Epidermal melanocyte (primary cell): ENCODE data around the gene NDUFA6.
A peak's percentile ranks its signal among the peaks of the same experiment; 100 is the strongest.
"Not testable (repeated sequence)": the region's sequence is repeated elsewhere in the genome, so short reads cannot be mapped to it uniquely, and the experiment has no call there.

ENCODE experiments used
- DNase-seq: peaks from one replicate; pipeline ENCODE4 v3.0.0; 2011; ENCODE audit warnings: low spot score; ENCODE audit not compliant: insufficient read length

NDUFA6 gene

DNA sequence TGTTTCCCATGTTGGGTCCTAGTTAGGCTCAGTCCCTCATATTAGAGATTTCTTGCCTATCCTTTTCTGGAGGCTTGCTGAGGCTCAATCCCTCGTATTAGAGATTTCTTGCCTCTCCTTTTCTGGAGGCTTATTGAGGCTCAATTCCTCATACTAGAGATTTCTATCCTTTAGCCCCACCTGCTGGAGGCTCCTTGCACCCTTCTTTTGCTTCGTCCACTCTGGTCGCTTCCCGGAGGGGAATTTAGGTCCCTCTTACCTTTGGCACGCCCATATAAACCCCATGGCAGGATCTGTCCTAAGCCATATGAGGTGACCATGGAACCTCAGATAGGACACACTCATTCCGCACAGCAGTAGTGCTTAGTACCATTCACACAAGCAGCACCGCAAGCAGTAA, 24.1 kb upstream of the NDUFA6 start:
- DNase-seq: no peak

DNA sequence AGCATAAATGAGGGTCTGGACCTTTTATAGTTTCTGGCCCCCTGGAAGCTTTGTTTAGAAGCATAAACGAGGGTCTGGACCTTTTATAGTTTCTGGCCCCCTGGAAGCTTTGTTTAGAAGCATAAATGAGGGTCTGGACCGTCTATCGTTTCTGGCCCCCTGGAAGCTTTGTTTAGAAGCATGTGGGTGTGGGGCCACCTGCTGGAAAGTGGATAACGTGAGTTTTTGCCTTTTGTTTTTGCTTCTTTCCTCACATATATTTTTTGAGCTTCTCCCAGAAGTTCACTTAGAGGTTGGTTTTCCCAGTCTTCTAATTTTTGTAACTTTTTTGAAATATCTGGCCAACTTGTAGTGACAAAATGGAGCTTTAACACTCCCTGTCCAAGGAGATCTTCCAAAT, 22.2 kb upstream of the NDUFA6 start:
- not testable (repeated sequence) for DNase-seq

DNA sequence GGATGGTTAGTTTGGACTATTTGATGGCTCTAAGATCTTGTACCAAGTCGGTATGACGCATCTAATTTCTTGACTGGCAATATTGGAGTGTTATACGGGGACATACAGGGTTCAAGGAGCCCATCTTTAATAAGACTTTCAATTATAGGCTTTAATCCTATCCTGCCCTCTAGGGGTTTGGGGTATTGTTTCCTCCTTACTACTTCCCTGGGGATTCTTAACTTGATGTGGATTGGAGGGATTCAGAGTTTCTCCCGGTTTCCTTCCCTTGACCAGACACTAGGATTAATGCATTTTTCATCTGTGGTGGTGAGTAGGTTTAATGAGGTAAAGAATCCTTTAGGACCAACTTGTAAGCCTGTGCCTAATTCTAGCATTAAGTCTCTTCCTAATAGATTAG, 21.2 kb upstream of the NDUFA6 start:
- no peak for DNase-seq

DNA sequence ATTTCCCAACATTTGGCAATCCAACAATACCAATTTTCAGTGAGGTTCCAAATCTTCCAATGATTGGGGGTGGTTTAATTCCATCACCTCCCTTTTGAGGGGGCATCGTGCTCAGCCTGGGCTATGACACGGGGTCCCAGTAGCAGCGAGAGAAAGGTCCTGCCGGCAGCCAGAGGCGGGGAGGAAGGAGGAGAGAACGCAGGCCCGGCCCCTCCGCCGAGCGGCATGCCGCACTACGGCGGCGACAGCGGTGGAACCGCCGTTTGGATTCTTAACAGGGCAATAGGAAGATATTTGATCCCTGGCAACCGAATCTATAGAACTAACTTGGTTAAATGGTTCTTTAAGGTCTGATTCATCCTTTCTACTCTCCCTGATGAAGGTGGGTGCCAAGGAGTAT, 18.3 kb upstream of the NDUFA6 start:
- DNase-seq: no peak

DNA sequence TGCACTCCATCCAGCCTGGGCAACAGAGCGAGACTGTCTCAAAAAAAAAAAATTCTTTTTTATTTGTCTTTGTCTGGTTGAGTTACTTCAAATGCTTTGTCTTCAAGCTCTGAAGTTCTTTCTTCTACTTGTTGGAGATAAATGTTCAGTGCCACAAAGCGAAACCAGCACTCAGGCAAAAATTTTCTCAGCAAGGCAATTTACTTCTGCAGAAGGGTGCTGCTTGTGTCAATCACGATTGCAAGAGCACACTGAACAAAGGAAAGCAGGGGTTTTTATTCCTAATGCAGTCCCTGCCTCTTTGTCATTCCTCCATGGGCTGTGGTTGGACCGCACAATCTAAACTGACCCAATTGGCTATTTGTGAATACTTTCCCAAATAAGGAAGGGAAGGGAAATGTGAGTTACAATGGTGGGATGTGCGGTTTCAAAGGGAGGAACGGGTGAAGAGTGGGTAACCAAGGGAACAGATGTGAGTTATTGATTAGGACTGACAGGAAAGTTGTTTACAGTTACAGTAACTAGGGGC, 13.8 kb upstream of the NDUFA6 start:
- DNase-seq: not testable (repeated sequence)

DNA sequence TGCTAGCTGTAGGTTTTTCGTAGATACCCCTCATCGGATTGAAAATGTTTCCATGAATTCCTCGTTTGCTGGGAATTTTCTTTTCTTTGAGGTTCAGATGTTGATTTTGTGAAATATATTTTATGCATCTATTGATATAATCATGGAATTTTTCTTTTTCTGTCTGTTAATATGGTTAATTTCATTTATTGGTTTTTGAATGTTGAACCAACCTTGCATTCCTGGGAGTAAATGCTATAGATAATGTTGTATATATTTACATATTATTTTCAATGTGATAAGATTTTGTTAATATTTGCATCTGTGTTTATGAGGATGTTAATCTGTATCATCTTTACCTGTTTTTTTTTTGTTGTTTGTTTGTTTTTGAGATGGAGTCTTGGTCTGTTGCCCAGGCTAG, 10.6 kb upstream of the NDUFA6 start:
- no peak for DNase-seq

DNA sequence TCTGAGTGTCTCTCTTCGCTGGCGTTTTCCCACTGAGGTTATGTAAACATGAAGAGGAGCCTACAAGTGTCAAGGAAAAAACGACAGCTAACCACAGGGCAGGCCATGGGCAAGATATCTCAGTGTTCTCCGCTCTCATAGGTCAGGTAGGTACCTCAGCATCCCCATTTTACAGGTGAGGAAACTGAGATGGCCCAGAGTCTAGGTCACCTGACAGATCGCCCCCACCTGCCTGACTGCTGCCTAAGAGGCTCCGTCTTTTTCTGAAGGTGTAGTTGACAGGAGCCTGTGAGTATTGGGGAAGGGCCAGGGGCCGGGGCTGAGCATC, 847 bp upstream of the NDUFA6 start:
- DNase-seq: no peak

DNA sequence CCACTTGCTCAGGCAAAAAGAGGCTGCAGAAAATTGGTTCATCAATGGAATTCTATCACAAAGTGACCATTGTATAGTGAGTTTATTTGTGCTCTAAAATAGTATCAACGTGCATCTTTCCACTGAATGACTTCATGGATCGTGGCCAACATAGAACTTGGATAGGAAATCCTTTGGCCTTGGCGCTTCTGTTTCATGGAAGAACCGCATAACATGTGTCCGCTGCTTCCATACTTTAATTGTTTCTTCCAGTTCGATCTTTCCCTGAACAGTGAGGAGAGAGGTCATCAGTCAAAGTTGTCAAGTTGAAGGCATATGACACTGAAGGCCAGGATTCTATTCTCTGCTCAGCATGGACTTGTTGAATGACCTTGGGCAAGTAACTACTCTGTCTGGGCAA, 4.5 kb downstream of the NDUFA6 start:
- no peak for DNase-seq

DNA sequence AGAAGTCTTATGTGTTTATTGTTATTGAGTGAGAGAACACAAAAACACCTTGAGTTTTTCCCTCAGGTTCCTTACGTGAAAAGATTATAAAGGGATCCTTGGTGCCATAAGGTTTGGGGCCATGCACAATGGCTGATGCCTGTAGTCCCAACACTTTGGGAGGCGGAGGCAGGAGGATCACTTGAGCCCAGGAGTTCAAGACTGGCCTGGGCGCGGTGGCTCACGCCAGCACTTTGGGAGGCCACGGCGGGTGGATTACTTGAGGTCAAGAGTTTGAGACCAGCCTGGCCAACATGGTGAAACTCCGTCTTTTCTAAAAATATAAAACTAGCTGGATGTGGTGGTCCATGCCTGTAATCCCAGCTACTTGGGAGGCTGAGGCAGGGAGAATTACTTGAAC, 5.7 kb downstream of the NDUFA6 start:
- no peak for DNase-seq

DNA sequence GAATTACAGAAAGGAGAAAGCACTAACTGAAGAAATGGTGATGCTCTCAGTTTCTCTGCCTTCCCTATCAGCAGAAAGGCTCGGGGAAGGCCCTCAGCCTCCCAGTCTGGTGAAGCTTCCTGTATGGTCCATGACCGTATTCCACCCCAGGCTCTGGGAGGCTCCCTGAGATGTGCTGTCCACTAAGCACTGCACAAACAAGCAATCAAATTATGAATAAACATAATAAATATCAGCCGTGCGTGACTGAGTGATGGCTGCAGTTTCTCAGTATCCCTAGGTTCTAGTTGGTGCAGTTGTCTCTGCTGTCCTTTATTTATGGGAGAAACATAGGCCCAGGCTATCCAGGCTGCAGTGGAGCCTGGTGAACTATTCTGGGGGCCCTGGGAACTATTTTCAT, 7.5 kb downstream of the NDUFA6 start:
- DNase-seq: no peak

DNA sequence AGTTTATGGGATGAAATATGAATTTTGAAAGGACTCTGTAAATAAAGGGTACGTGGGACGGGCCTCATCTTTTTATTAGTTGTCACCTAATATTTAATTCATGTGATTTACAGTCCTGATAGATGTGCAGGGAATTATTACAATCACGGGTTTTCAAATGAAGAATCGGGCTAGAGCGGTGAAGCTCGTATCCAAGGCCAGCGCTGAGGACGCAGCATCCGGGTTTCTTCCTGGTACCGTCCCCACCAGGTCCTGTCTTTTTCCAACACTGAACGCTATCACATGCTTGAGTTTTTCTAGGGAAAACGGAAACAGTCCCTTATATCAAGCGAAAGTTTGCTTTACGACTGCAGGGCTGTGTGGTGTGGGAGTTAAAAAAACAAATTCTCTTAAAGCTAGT, 10.3 kb downstream of the NDUFA6 start:
- no peak for DNase-seq

DNA sequence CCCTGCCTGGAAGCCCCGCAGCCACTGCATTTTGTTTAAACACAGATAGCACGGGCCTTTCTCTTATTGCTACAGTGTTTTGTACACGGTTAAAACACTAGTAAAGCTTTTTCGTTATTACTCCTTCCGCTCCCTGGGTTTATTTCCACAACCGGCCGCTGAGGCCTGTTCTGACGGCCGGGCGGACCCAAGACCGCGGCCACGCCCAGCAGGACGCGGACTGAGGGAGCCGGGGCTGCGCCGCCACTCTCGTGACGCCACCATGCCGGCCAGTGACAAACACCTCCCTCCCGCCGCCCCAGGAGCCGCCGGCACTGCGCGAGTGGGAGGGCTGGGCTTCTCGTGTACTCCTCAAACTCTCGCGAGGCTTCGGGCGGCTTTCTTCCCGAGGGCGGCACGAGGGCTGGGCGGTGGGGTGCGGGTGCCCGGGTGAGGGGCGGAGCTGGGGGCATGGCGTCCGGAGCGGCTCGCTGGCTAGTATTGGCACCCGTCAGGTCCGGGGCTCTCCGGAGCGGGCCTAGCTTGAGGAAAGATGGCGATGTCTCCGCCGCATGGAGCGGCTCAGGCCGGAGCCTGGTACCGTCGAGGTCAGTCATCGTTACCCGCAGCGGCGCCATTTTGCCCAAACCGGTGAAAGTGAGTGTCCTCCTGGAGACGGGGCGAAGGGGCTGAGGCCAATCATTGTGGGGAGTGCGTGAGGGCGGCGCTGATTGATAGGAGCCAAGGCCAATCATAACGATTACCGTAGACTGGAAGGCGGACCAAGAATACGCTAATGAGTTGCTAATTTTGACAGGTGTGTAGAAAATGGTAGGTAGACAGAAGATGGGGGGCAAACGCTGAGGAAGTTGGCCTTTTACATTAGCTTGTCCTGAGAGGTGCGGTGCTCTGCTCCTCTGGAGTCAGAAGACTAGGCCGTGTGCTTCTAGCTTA, 11.0 kb downstream of the NDUFA6 start, which contains the start of gene SMDT1:
Gene SMDT1 (plus strand): TSS at position 382 of the 933 bp plus-strand sequence. CDS start 69 bp downstream, at position 451.
- DNase-seq: peak; percentile 99

DNA sequence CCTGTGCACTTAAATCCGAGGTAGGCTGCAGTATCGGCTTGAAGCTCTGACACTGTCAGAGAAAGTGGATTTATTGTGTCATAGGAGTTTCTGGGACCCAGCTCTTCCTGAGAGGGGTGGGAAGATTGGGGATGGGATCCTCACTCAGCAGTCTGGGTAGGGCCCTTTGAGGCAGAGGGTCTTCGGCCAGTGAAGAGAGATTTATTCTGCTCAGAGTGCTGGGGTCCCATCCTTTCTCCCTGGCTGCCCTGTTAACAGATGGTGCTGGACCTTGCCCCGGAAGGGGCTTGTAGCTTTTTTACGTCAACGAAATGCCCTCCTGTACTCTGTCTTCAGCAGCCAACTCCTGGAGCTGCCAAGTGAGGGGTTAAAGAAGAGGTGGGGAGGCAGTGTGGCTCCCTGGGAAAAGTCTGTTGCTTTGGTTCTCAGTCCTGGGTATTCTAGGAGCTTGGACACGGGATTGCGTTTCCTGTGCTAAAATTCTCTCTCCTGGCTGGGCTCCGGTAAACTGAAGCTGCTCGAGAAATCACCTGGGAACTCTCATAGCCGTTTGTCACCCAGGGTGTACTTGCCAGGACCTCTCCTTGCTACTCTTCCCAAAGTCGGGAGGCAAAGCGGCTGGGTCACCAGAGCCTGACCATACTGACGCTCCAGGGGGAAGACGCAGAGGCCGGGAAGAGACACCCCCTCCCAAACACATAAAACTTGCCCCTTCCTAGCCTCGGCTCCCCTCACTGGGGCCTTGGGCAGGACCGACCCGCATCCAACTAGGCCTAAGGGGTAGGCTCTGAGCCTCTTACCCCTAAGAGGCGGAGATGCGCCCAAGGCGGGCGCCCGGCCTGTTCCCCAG, 11.9 kb downstream of the NDUFA6 start:
- no peak for DNase-seq

DNA sequence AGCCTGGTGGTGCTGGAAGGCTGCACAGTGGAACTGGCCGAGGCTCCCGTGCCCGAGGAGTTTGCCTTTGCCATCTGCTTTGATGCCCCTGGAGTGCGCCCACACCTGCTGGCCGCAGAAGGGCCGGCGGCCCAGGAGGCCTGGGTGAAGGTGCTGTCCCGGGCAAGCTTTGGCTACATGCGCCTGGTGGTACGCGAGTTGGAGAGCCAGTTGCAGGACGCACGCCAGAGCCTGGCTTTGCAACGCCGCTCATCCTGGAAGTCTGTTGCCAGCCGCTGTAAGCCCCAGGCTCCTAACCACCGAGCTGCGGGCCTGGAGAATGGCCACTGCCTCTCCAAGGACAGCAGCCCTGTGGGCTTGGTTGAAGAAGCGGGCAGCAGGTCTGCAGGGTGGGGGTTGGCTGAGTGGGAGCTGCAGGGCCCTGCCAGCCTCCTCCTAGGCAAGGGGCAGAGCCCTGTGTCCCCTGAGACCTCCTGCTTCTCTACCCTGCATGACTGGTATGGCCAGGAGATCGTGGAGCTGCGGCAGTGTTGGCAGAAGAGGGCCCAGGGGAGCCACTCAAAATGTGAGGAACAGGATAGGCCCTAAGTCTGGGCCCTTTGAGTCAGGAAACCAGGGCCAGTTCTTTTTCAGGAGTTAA, 13.0 kb downstream of the NDUFA6 start:
- DNase-seq: no peak

DNA sequence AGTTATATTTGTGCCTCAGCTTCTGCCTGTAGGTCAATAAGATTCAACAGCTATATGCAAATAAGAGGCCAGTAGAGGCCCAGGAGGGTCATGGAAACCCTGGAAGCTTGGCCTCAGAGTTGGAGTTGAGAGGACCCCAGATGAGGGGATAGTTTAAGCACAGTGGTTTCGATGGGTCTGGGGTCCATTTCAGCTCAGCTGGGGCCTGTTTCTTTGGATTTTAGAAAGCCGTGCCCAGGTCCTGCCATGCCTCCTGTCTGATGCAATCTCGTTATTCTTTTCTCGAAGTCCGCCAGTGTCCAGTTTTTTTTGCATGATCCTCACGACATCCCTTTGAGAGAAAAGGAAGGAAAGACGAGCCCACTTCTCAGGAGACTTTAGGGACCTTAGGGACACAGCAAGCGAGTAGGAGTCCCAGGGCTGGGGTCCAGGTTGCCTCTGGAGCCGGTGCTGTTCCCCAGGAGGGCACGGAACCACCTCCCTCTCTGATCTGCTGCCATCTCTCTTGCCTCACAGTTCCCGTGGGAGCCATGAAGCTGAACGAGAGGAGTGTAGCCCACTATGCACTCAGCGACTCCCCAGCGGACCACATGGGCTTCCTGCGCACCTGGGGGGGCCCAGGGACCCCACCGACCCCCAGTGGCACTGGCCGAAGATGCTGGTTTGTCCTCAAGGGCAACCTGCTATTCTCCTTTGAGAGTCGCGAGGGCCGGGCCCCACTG, 13.6 kb downstream of the NDUFA6 start:
- no peak for DNase-seq

DNA sequence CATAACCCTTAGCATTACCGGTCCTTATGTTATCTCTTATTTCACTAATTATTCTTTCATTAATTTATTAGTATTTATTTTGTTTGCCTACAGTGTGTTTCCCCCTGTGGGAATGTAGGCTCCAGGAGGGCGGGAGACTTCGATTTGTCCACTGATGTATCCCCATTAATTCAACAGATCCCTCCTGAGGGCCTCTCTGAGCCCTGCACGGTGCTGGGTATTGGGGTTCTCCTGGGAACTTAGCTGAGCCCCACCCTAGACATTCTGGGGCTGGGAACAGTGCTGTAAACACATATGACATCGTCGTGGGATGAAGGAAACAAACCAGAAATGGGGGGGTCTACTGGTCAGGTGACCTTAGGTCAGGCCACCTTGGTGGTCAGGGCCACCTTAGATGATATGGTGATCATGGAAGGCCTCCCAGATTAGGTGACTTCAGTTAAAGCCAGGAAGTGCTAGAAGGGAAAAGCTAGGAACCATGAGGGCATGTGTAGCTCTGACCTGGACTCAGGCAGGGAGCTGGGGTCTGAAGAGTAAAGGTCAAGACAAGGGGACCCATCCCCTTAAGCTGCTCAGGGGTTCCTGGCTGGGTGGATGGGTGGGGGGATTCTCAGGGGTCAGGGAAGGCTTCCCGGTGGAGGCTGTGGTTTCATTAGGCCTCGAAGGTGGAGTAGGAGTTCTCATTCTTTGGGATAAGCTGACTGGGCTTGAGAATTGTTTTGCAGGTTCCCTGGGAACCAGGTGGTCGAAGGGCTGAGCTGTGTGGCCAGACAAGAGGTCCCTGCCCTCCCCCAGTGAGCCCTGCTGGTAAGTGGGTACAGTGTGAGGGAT, 15.5 kb downstream of the NDUFA6 start:
- DNase-seq: no peak

DNA sequence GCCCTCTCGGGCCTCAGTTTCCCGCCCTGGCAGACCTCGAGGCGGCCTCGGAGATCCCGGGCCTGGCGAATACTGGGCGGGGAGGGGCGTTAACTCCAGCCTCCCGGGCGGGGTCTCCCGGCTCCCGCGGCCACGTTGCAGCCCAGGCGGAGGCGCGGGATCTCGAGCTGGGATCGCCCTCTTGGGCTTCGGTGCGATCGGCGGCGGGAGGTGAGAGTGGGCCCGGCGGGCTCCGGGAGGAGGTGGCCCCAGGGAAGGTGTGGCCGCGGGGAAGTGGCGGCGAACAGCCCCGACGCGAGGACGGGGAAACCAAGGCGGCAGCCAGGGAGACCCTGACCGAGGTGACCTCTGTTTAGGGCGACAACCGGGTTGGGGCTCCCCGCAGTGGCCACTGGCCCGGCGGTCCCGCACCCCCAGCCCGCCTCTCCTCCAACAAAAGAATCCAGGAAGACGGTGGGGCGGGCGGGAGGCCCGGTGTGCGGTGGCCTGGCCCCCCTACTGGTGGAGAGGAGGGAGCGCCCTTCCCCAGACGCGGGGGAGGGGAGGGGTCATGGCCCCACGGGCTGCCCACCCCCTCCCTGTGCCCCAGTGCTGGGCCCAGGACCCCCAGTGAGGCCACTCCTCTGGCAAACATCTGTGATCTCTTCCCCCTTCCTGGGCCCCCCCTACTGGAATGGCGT, 16.3 kb downstream of the NDUFA6 start, which contains the start of gene PHETA2:
Gene PHETA2 (plus strand): TSS at position 117 of the 680 bp plus-strand sequence. CDS start 3,046 bp downstream, outside the sequence.
- DNase-seq: no peak

DNA sequence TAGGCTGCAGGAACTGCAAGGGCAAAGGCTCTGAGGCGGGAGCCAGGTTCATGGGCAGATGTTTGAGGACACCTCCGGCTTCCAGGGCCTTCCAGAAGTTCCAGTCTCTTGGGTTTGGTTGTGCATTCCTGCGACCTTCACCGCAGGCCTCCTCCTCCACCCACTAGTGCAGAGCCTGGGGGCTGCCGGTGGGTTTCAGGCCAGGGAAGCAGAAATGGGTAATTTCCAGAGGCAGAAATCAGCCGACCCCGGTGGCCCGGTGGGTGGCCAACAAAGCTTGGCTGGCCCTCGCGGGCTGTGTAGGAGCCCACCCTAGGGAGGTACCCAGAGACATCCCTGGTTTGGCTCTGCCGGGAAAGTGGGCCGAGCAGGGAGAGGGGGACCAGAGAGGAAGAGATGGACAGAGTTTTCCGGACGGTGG, 16.9 kb downstream of the NDUFA6 start:
- no peak for DNase-seq

DNA sequence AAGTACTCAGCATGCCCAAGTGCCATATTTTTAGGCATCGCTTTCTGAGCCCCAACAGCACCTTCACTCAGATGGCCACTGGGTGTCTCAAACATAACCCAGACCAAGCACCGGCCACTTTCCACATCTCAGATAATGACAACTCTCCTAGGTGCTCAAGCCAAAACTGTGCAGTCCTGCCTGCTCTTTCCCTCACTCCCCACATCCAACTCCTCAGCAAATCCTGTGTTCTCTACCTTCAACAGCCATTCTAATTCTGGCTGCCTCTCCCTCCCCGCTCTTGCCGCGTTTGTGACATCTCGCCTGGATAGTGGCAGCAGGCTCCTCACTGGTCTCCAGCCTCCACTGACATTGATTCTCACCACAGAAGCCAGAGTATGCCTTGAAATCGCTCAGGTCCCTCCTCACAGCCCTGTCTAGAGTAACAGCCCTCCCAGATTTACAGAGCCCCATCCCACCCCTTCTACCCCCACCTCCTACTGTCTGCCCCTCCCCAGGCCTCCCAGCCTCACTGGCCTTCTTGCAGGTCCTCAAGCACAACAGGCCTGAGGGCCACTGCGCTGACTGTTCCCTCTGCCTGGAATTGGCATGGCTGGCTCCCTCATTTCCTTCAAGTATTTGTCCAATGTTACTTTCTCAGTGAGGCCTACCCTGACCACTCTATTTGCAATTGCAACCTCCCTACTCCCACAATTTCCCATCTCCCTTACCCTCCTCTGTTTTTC, 17.8 kb downstream of the NDUFA6 start:
- no peak for DNase-seq
